IPS-18c (cell line): ENCODE results near the gene DBT.
"Not testable (repeated sequence)": the region's sequence is repeated elsewhere in the genome, so short reads cannot be mapped to it uniquely, and the experiment has no call there.

Source experiments
- H3K4me3 ChIP-seq: 2 replicates; pipeline ENCODE4 v1.7.0; 2013; ENCODE audit warnings: low read depth, mild to moderate bottlenecking, low read length, moderate library complexity; ENCODE audit not compliant: insufficient read depth
- H3K9me3 ChIP-seq: one replicate; pipeline ENCODE4 v1.6.1; 2013; ENCODE audit warnings: mild to moderate bottlenecking, low read length, moderate library complexity; ENCODE audit not compliant: control insufficient read depth, insufficient read depth

The DBT gene

GRCh38 chr1:100261686-100262085, 12.1 kb upstream of the DBT start:
- Histone ChIP-seq H3K9me3 (no peaks in the 10 kb centered on the region), H3K4me3 (no peak overlapping the region)

- H3K4me3 ChIP-seq, H3K9me3 ChIP-seq: not testable (repeated sequence)
Observed at GRCh38 chr1:100258427-100258826, 8.8 kb upstream of the DBT start.

GRCh38 chr1:100256273-100256672, 6.6 kb upstream of the DBT start:
- not testable (repeated sequence) for H3K9me3 ChIP-seq, H3K4me3 ChIP-seq

GRCh38 chr1:100253552-100253951, 3.9 kb upstream of the DBT start:
- H3K4me3 ChIP-seq = no peak overlapping the region
- H3K9me3 ChIP-seq = no peaks in the 10 kb centered on the region

GRCh38 chr1:100252901-100253300, 3.3 kb upstream of the DBT start:
- no peak overlapping the region for H3K4me3 ChIP-seq

GRCh38 chr1:100250807-100251206, 1.2 kb upstream of the DBT start:
- Histone ChIP-seq H3K9me3 (no peaks in the 10 kb centered on the region), H3K4me3 (no peak overlapping the region)

More at GRCh38 chr1:100252901-100253300, 3.3 kb upstream of the DBT start:
- H3K9me3 ChIP-seq = no peaks in the 10 kb centered on the region

- Histone ChIP-seq H3K4me3 (no peak overlapping the region; the same call in 1 of the 2 replicates), H3K9me3 (no peaks in the 10 kb centered on the region)
Observed at GRCh38 chr1:100250264-100250663, 630 bp upstream of the DBT start.

- Histone ChIP-seq H3K9me3 (no peaks in the 10 kb centered on the region), H3K4me3 (peak overlapping the region; percentile 94)
Observed at GRCh38 chr1:100249155-100249536, 488 bp downstream of the DBT start.

GRCh38 chr1:100246738-100247137, 2.9 kb downstream of the DBT start:
- Histone ChIP-seq H3K9me3 (no peaks in the 10 kb centered on the region), H3K4me3 (no peak overlapping the region)

- no peaks in the 10 kb centered on the region for H3K9me3 ChIP-seq
- H3K4me3 ChIP-seq = no peak overlapping the region
Observed at GRCh38 chr1:100240631-100241030, 9.0 kb downstream of the DBT start.

- Histone ChIP-seq H3K4me3 (no peak overlapping the region), H3K9me3 (no peaks in the 10 kb centered on the region)
Observed at GRCh38 chr1:100239961-100240360, 9.7 kb downstream of the DBT start.

- Histone ChIP-seq H3K4me3 (no peak overlapping the region), H3K9me3 (no peaks in the 10 kb centered on the region)
Observed at GRCh38 chr1:100237091-100237490, 12.5 kb downstream of the DBT start.

- no peaks in the 10 kb centered on the region for H3K9me3 ChIP-seq
- H3K4me3 ChIP-seq = no peak overlapping the region
Observed at GRCh38 chr1:100234432-100234831, 15.2 kb downstream of the DBT start.

GRCh38 chr1:100233566-100233965, 16.1 kb downstream of the DBT start:
- H3K9me3 ChIP-seq, H3K4me3 ChIP-seq: not testable (repeated sequence)

GRCh38 chr1:100232156-100232555, 17.5 kb downstream of the DBT start:
- no peaks in the 10 kb centered on the region for H3K9me3 ChIP-seq
- no peak overlapping the region for H3K4me3 ChIP-seq

GRCh38 chr1:100231721-100232120, 17.9 kb downstream of the DBT start:
- no peaks in the 10 kb centered on the region for H3K9me3 ChIP-seq
- H3K4me3 ChIP-seq = no peak overlapping the region

GRCh38 chr1:100230765-100231164, 18.9 kb downstream of the DBT start:
- Histone ChIP-seq H3K4me3 (no peak overlapping the region), H3K9me3 (no peaks in the 10 kb centered on the region)

GRCh38 chr1:100229681-100230443, 19.8 kb downstream of the DBT start:
- Histone ChIP-seq H3K4me3 (no peak overlapping the region), H3K9me3 (no peaks in the 10 kb centered on the region)

- no peaks in the 10 kb centered on the region for H3K9me3 ChIP-seq
Observed at GRCh38 chr1:100222428-100222827, 27.2 kb downstream of the DBT start.

More at GRCh38 chr1:100222428-100222827, 27.2 kb downstream of the DBT start:
- H3K4me3 ChIP-seq = no peak overlapping the region
